H9 (cell line): ENCODE measurements around the gene SP140. TPM values are rescaled to one million over a fixed set of nuclear protein-coding genes. Genes with fewer than 3 reads are reported as not detected.

Source experiments
- DNase-seq: peaks from one replicate; pipeline ENCODE4 v3.0.0-alpha.2; 2017
- H2AFZ ChIP-seq: one replicate; pipeline ENCODE4 v1.6.1; 2013; ENCODE audit warnings: mild to moderate bottlenecking, low read length, control low read depth, moderate library complexity
- H2AK5ac ChIP-seq: 2 replicates; pipeline ENCODE4 v1.6.1; 2013; ENCODE audit warnings: low read length, control low read depth, mixed read lengths; ENCODE audit not compliant: insufficient read length
- H2BK120ac ChIP-seq: one replicate; pipeline ENCODE4 v1.6.1; 2013; ENCODE audit warnings: low read depth, mild to moderate bottlenecking, low read length, control low read depth, inconsistent platforms; ENCODE audit not compliant: poor library complexity, severe bottlenecking
- H2BK12ac ChIP-seq: 2 replicates; pipeline ENCODE4 v1.6.1; 2013; ENCODE audit warnings: low read length, control low read depth, mixed read lengths, low read depth; ENCODE audit not compliant: insufficient read length
- H2BK15ac ChIP-seq: 2 replicates; pipeline ENCODE4 v1.6.1; 2013; ENCODE audit warnings: low read depth, low read length, control low read depth
- H2BK20ac ChIP-seq: one replicate; pipeline ENCODE4 v1.6.1; 2013; ENCODE audit warnings: low read depth, mild to moderate bottlenecking, low read length, control low read depth, inconsistent platforms; ENCODE audit not compliant: poor library complexity, severe bottlenecking
- H2BK5ac ChIP-seq: 2 replicates; pipeline ENCODE4 v1.6.1; 2013; ENCODE audit warnings: low read length, control low read depth, mixed read lengths; ENCODE audit not compliant: insufficient read length
- H3K14ac ChIP-seq: 2 replicates; pipeline ENCODE4 v1.6.1; 2013; ENCODE audit warnings: low read length, control low read depth; ENCODE audit not compliant: insufficient read depth
- H3K18ac ChIP-seq: 2 replicates; pipeline ENCODE4 v1.6.1; 2013; ENCODE audit warnings: low read depth, mild to moderate bottlenecking, mixed read lengths, low read length, control low read depth; ENCODE audit not compliant: insufficient read length
- H3K23ac ChIP-seq: 2 replicates; pipeline ENCODE4 v1.6.1; 2013; ENCODE audit warnings: low read length, control low read depth, mixed read lengths, low read depth; ENCODE audit not compliant: insufficient read length
- H3K23me2 ChIP-seq: 2 replicates; pipeline ENCODE4 v1.6.1; 2013; ENCODE audit warnings: low read depth, mild to moderate bottlenecking, mixed read lengths, low read length, control low read depth; ENCODE audit not compliant: insufficient read length, poor library complexity, severe bottlenecking
- H3K27ac ChIP-seq: 2 replicates; pipeline ENCODE4 v1.5.1; 2013; ENCODE audit warnings: low read length, control low read depth, mixed read lengths, low read depth; ENCODE audit not compliant: insufficient read length
- H3K27me3 ChIP-seq: 2 replicates; pipeline ENCODE4 v1.6.1; 2013; ENCODE audit warnings: low read length, control low read depth, inconsistent platforms; ENCODE audit not compliant: insufficient read depth
- H3K4ac ChIP-seq: 2 replicates; pipeline ENCODE4 v1.6.1; 2013; ENCODE audit warnings: low read depth, mild to moderate bottlenecking, control low read depth, inconsistent platforms, low read length, moderate library complexity
- H3K4me1 ChIP-seq: 2 replicates; pipeline ENCODE4 v1.6.1; 2013; ENCODE audit warnings: low read length, control low read depth, inconsistent platforms; ENCODE audit not compliant: insufficient read depth
- H3K4me2 ChIP-seq: 2 replicates; pipeline ENCODE4 v1.6.1; 2013; ENCODE audit warnings: low read length, control low read depth, mixed read lengths; ENCODE audit not compliant: insufficient read length, insufficient read depth
- H3K56ac ChIP-seq: 2 replicates; pipeline ENCODE4 v1.6.1; 2013; ENCODE audit warnings: low read depth, mild to moderate bottlenecking, mixed read lengths, low read length, control low read depth; ENCODE audit not compliant: insufficient read length
- H3K79me1 ChIP-seq: 2 replicates; pipeline ENCODE4 v1.6.1; 2013; ENCODE audit warnings: low read depth, mild to moderate bottlenecking, moderate library complexity, low read length, control low read depth, inconsistent platforms; ENCODE audit not compliant: insufficient read depth, poor library complexity, severe bottlenecking
- H3K79me2 ChIP-seq: 2 replicates; pipeline ENCODE4 v1.6.1; 2013; ENCODE audit warnings: low read length, control low read depth, inconsistent platforms; ENCODE audit not compliant: insufficient read depth
- H3K9ac ChIP-seq: 2 replicates; pipeline ENCODE4 v1.6.1; 2013; ENCODE audit warnings: low read length, control low read depth, mixed read lengths; ENCODE audit not compliant: insufficient read length; ENCODE audit errors: extremely low read depth
- H3K9me3 ChIP-seq: one replicate; pipeline ENCODE4 v1.6.1; 2013; ENCODE audit warnings: low read depth, low read length, inconsistent platforms; ENCODE audit not compliant: control insufficient read depth
- H3T11ph ChIP-seq: one replicate; pipeline ENCODE4 v1.6.1; 2013; ENCODE audit warnings: mild to moderate bottlenecking, low read length, control low read depth, inconsistent platforms
- H4K20me1 ChIP-seq: one replicate; pipeline ENCODE4 v1.6.1; 2013; ENCODE audit not compliant: control insufficient read depth, insufficient read length, insufficient read depth
- H4K5ac ChIP-seq: 2 replicates; pipeline ENCODE4 v1.6.1; 2013; ENCODE audit warnings: low read depth, mild to moderate bottlenecking, mixed read lengths, low read length, control low read depth; ENCODE audit not compliant: insufficient read length
- H4K8ac ChIP-seq: replicated peaks from 2 replicates; pipeline ENCODE4 v1.6.1; 2013; ENCODE audit warnings: low read length, control low read depth, mixed read lengths, low read depth; ENCODE audit not compliant: insufficient read length
- H4K91ac ChIP-seq: 2 replicates; pipeline ENCODE4 v1.6.1; 2013; ENCODE audit warnings: low read depth, mild to moderate bottlenecking, moderate library complexity, mixed read lengths, low read length, control low read depth; ENCODE audit not compliant: insufficient read length
- H3K27ac Mint-ChIP-seq, 3 experiments: 2 replicates in 2 of 3; 3 replicates in 1 of 3; pipeline ENCODE4 v1.8.0; 2020 to 2021; ENCODE audit warnings: mixed read lengths in 3 of 3, mild to moderate bottlenecking in 1 of 3, moderate library complexity in 1 of 3
- H3K27me3 Mint-ChIP-seq: 2 replicates; pipeline ENCODE4 v1.8.0; 2021; ENCODE audit warnings: low read depth, mild to moderate bottlenecking, moderate library complexity, mixed read lengths
- H3K36me3 Mint-ChIP-seq, 3 experiments: 2 replicates in 2 of 3; 3 replicates in 1 of 3; pipeline ENCODE4 v1.8.0; 2020 to 2021; ENCODE audit warnings: low read depth in 3 of 3, mixed read lengths in 3 of 3; ENCODE audit not compliant: insufficient read depth in 1 of 3
- H3K4me1 Mint-ChIP-seq, 2 experiments: 2 replicates each; pipeline ENCODE4 v1.8.0; 2020; ENCODE audit warnings: mixed read lengths in 2 of 2
- H3K4me3 Mint-ChIP-seq, 2 experiments: 2 replicates in 1 of 2; 3 replicates in 1 of 2; pipeline ENCODE4 v1.8.0; 2020 to 2021; ENCODE audit warnings: mild to moderate bottlenecking in 2 of 2, mixed read lengths in 2 of 2, moderate library complexity in 1 of 2
- H3K9me3 Mint-ChIP-seq, 2 experiments: 2 replicates in 1 of 2; 3 replicates in 1 of 2; pipeline ENCODE4 v1.8.0; 2020; ENCODE audit warnings: mild to moderate bottlenecking in 2 of 2, mixed read lengths in 2 of 2, moderate library complexity in 1 of 2
- WGBS: extraction: QIAGEN DNeasy Blood & Tissue Kit; methylation state at CpG from one replicate; pipeline ENCODE4 v1.1.7; 2013; ENCODE audit warnings: missing lambda C conversion rate, low lambda C conversion rate, mixed read lengths; ENCODE audit not compliant: insufficient read length; ENCODE audit errors: extremely low coverage; 5-methylcytosine and 5-hydroxymethylcytosine counted together
- total RNA-seq: library from RNA; stranded (reverse); gene quantifications from 2 replicates; pipeline ENCODE4 v1.2.1, GENCODE V29; 2021
- TF ChIP-seq, protein P1 (sequence below): fragments of 200-600 bp; sonication (generic); conservative IDR thresholded peaks from 3 replicates; pipeline ENCODE4 v1.8.0; 2021; ENCODE audit warnings: antibody characterized with exemption, mild to moderate bottlenecking

SP140 gene
- total RNA-seq, 1 experiment from 2014 or later, result 0.31 TPM

DNA sequence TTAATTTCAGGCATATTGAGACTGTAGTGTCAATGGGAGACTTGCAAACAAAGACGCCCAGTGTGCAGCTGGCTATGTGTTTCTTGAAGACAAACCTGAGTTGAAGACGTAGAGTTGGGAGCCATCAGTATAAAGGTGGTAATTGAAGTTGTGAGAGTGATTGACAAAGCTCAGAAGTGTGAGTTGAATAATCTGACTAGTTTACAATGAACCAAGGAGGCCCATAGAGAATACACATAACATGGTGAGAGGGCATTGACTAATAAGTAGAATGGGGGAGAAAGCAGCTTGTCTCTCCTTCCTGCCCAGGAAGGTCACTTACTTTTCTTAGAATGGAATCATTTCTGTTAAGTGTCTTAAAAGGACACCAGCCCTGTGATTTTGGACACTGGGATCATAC is 19.8 kb upstream of the SP140 start:
- H3K23me2 ChIP-seq, result no peaks in the 10 kb centered on the region
- no peaks in the 10 kb centered on the region for H3K4me1 ChIP-seq
- no peaks in the 10 kb centered on the region for H3K4me1 Mint-ChIP-seq
- no peak overlapping the region for H3K4me2 ChIP-seq
- no peak overlapping the region for H3K27ac ChIP-seq
- no peak overlapping the region for H2AK5ac ChIP-seq
- TF ChIP-seq, protein P1, sequence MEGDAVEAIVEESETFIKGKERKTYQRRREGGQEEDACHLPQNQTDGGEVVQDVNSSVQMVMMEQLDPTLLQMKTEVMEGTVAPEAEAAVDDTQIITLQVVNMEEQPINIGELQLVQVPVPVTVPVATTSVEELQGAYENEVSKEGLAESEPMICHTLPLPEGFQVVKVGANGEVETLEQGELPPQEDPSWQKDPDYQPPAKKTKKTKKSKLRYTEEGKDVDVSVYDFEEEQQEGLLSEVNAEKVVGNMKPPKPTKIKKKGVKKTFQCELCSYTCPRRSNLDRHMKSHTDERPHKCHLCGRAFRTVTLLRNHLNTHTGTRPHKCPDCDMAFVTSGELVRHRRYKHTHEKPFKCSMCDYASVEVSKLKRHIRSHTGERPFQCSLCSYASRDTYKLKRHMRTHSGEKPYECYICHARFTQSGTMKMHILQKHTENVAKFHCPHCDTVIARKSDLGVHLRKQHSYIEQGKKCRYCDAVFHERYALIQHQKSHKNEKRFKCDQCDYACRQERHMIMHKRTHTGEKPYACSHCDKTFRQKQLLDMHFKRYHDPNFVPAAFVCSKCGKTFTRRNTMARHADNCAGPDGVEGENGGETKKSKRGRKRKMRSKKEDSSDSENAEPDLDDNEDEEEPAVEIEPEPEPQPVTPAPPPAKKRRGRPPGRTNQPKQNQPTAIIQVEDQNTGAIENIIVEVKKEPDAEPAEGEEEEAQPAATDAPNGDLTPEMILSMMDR, result no peak
- no peaks in the 10 kb centered on the region for H3K79me1 ChIP-seq
- H4K5ac ChIP-seq, result no peak overlapping the region
- H4K8ac ChIP-seq, result no peak overlapping the region
- H3K9ac ChIP-seq, result no peak overlapping the region
- no peak overlapping the region for H3K18ac ChIP-seq
- H2BK12ac ChIP-seq, result no peak overlapping the region
- H3K79me2 ChIP-seq, result no peaks in the 10 kb centered on the region
- H3K14ac ChIP-seq, result no peak overlapping the region
- H2AFZ ChIP-seq, result no peak overlapping the region
- H3K27ac Mint-ChIP-seq, result no peak overlapping the region
- H2BK5ac ChIP-seq, result no peak overlapping the region
- H3K23ac ChIP-seq, result no peak overlapping the region
- no peak overlapping the region for H2BK20ac ChIP-seq
- H3K9me3 ChIP-seq, result no peaks in the 10 kb centered on the region
- WGBS, result no CpG with 5 or more reads among the region's 2 CpGs
- H4K20me1 ChIP-seq, result no peaks in the 10 kb centered on the region
- H3T11ph ChIP-seq, result no peak overlapping the region
- H3K56ac ChIP-seq, result no peak overlapping the region
- DNase-seq, result no peak
- H3K27me3 Mint-ChIP-seq, result no peaks in the 10 kb centered on the region
- H2BK120ac ChIP-seq, result no peak overlapping the region
- H3K9me3 Mint-ChIP-seq, result no peaks in the 10 kb centered on the region; a peak in 1 of 5 replicates
- no peak overlapping the region for H3K4me3 Mint-ChIP-seq
- no peak overlapping the region for H2BK15ac ChIP-seq
- H3K36me3 Mint-ChIP-seq, result peaks cover 0 to 9% (median 4%) of the 10 kb centered on the region in 3 experiments; a peak in 3 of 7 replicates
- H3K4ac ChIP-seq, result no peak overlapping the region
- no peak overlapping the region for H4K91ac ChIP-seq
- no peaks in the 10 kb centered on the region for H3K27me3 ChIP-seq
